IMR-90 (cell line): ENCODE measurements around the gene CDC42EP2. TPM values are rescaled to one million over a fixed set of nuclear protein-coding genes. Genes with fewer than 3 reads are reported as not detected.

Experiments
- ATAC-seq: fragments of 200-7000 bp; cut with Tn5 transposase; 2 replicates; pipeline ENCODE4 v1.9.1; 2020; ENCODE audit warnings: low read depth, mild to moderate bottlenecking, moderate library complexity
- BruUV-seq: library from RNA; stranded (reverse); fragments of 400-500 nt; replicated peaks from 2 replicates; lab custom pipeline; 2021; lab: Mats Ljungman, UMichigan
- CTCF ChIA-PET: fragments of 300-600 bp; formaldehyde crosslinking; extraction: SDS; loops from one replicate; lab custom pipeline; 2021; ENCODE audit warnings: antibody characterized with exemption; lab: Yijun Ruan, JAX
- POLR2A ChIA-PET: fragments of 300-600 bp; sonication (Branson Sonifier 250); formaldehyde crosslinking; loops from one replicate; lab custom pipeline; 2022; ENCODE audit warnings: antibody characterized with exemption; ENCODE audit not compliant: unreplicated experiment; lab: Charles Lee
- DNase-seq: peaks from one replicate; pipeline ENCODE4 v3.0.0; 2013
- H2AFZ ChIP-seq: replicated peaks from 2 replicates; pipeline ENCODE3; 2013; ENCODE audit warnings: low read length, mild to moderate bottlenecking; ENCODE audit not compliant: poor library complexity
- H2AK5ac ChIP-seq: 2 replicates; pipeline ENCODE4 v1.6.1; 2013; ENCODE audit warnings: low read depth, low read length, inconsistent platforms
- H2AK9ac ChIP-seq: replicated peaks from 2 replicates; pipeline ENCODE3; 2013; ENCODE audit warnings: mild to moderate bottlenecking, low read depth, low read length, moderate library complexity; ENCODE audit not compliant: poor library complexity
- H2BK120ac ChIP-seq: 2 replicates; pipeline ENCODE4 v1.6.1; 2013; ENCODE audit warnings: low read depth, low read length, inconsistent platforms
- H2BK15ac ChIP-seq: 3 replicates; pipeline ENCODE4 v1.6.1; 2013; ENCODE audit warnings: low read depth, low read length, inconsistent platforms
- H2BK20ac ChIP-seq: 2 replicates; pipeline ENCODE4 v1.6.1; 2013; ENCODE audit warnings: low read depth, mild to moderate bottlenecking, inconsistent platforms, low read length, moderate library complexity
- H2BK5ac ChIP-seq: 2 replicates; pipeline ENCODE4 v1.6.1; 2013; ENCODE audit warnings: mild to moderate bottlenecking, low read depth, low read length, inconsistent platforms; ENCODE audit not compliant: poor library complexity, severe bottlenecking
- H3K14ac ChIP-seq: replicated peaks from 2 replicates; pipeline ENCODE4 v1.6.1; 2013; ENCODE audit warnings: low read depth, low read length, inconsistent platforms
- H3K18ac ChIP-seq: 2 replicates; pipeline ENCODE4 v1.6.1; 2013; ENCODE audit warnings: low read depth, low read length, control low read depth
- H3K23ac ChIP-seq: 2 replicates; pipeline ENCODE4 v1.6.1; 2013; ENCODE audit warnings: low read depth, low read length, inconsistent platforms
- H3K27ac ChIP-seq: 2 replicates; pipeline ENCODE4 v1.5.1; 2013; ENCODE audit warnings: mild to moderate bottlenecking, control low read depth, low read length; ENCODE audit not compliant: insufficient read depth
- H3K27me3 ChIP-seq: 2 replicates; pipeline ENCODE4 v1.6.1; 2013; ENCODE audit warnings: low read length; ENCODE audit not compliant: control insufficient read depth, insufficient read depth
- H3K36me3 ChIP-seq: 2 replicates; pipeline ENCODE4 v1.6.1; 2013; ENCODE audit warnings: low read length, mixed read lengths; ENCODE audit not compliant: control insufficient read depth, insufficient read depth
- H3K4ac ChIP-seq: 2 replicates; pipeline ENCODE4 v1.6.1; 2013; ENCODE audit warnings: low read depth, low read length, inconsistent platforms
- H3K4me1 ChIP-seq: 2 replicates; pipeline ENCODE4 v1.6.1; 2013; ENCODE audit warnings: low read length, mixed read lengths; ENCODE audit not compliant: control insufficient read depth, insufficient read depth
- H3K4me2 ChIP-seq: 2 replicates; pipeline ENCODE4 v1.6.1; 2013; ENCODE audit warnings: low read depth, mild to moderate bottlenecking, control low read depth, low read length, moderate library complexity
- H3K4me3 ChIP-seq: 2 replicates; pipeline ENCODE4 v1.5.1; 2013; ENCODE audit warnings: low read depth, mild to moderate bottlenecking, control low read depth, low read length, moderate library complexity; ENCODE audit not compliant: insufficient read depth
- H3K56ac ChIP-seq: 2 replicates; pipeline ENCODE4 v1.6.1; 2013; ENCODE audit warnings: low read length, inconsistent platforms; ENCODE audit not compliant: insufficient read depth; ENCODE audit errors: extremely low read depth
- H3K79me1 ChIP-seq, 2 experiments: 2 replicates each; pipeline ENCODE4 v1.6.1; 2013; ENCODE audit warnings: low read length in 2 of 2, inconsistent platforms in 1 of 2, low read depth in 1 of 2
- H3K9ac ChIP-seq: 2 replicates; pipeline ENCODE4 v1.6.1; 2013; ENCODE audit warnings: low read depth, low read length, control low read depth
- H3K9me1 ChIP-seq: 2 replicates; pipeline ENCODE4 v1.6.1; 2013; ENCODE audit warnings: low read length, inconsistent platforms; ENCODE audit not compliant: insufficient read depth
- H3K9me3 ChIP-seq: 2 replicates; pipeline ENCODE4 v1.6.1; 2013; ENCODE audit warnings: low read length; ENCODE audit not compliant: control insufficient read depth, insufficient read depth
- H4K20me1 ChIP-seq: 2 replicates; pipeline ENCODE4 v1.6.1; 2013; ENCODE audit warnings: low read length, inconsistent platforms; ENCODE audit not compliant: insufficient read depth
- H4K5ac ChIP-seq: 2 replicates; pipeline ENCODE4 v1.6.1; 2013; ENCODE audit warnings: mild to moderate bottlenecking, low read depth, low read length, control low read depth
- H4K8ac ChIP-seq, 2 experiments: 2 replicates each; pipeline ENCODE4 v1.6.1; 2013; ENCODE audit warnings: low read depth in 2 of 2, low read length in 2 of 2, control low read depth in 1 of 2, inconsistent platforms in 1 of 2
- H4K91ac ChIP-seq: 2 replicates; pipeline ENCODE4 v1.6.1; 2013; ENCODE audit warnings: low read depth, low read length, inconsistent platforms; ENCODE audit not compliant: insufficient read depth
- MXI1 ChIP-seq: IDR thresholded peaks from 2 replicates; pipeline ENCODE4 v1.6.1; 2012; ENCODE audit warnings: low read depth, mild to moderate bottlenecking, low read length, moderate library complexity, borderline replicate concordance
- WGBS, 2 experiments: methylation state at CpG; one replicate each; pipeline versions ENCODE4 v1.1.5 to v1.1.7; 2013; ENCODE audit warnings: missing lambda C conversion rate in 2 of 2; ENCODE audit not compliant: insufficient read length in 1 of 2; ENCODE audit errors: extremely low coverage in 2 of 2; 5-methylcytosine and 5-hydroxymethylcytosine counted together
- dilution Hi-C: fragments of 300-500 bp; cut with HindIII; formaldehyde crosslinking; loops from one replicate; pipeline ENCODE4 v1.14.3; 2018; ENCODE audit warnings: low sequenced_read_pairs; ENCODE audit not compliant: unreplicated experiment
- in situ Hi-C: fragments of 300-500 bp; cut with MboI; formaldehyde crosslinking; loops from 3 replicates; pipeline ENCODE4 v1.14.3; 2019; ENCODE audit warnings: low sequenced_read_pairs, inconsistent platforms, mixed read lengths
- intact Hi-C: fragments of 100-400 bp; cut with micrococcal nuclease; formaldehyde crosslinking; loops from 2 replicates; pipeline ENCODE4 v1.10.0; 2022
- polyA plus RNA-seq, 3 experiments: library from polyadenylated mRNA; depleted of rRNA; stranded (reverse); fragments of >200 nt; gene quantifications; 2 replicates each; pipeline ENCODE4 v1.2.3, GENCODE V29; 2012; ENCODE audit warnings: low replicate concordance in 1 of 3
- total RNA-seq: library from RNA; depleted of rRNA; stranded (reverse); fragments of >200 nt; gene quantifications from 2 replicates; pipeline ENCODE4 v1.2.3, GENCODE V29; 2012

CDC42EP2 gene
- total and polyA plus RNA-seq, 2 of the 4 experiments (the other 2 are of a cell fraction), result 5.2 to 27.5 TPM

- POLR2A ChIA-PET, result interaction anchor here (0.6 kb wide), 1 partner anchor 158 kb away, joined by 6 read pairs; no protein-coding TSS in a partner anchor
- peaks cover 9% of the 10 kb centered on the region; the same call in 1 of the 2 replicates for H3K9me1 ChIP-seq
- H4K20me1 ChIP-seq, result peaks cover 15% of the 10 kb centered on the region
These were observed 36.8 kb downstream of the CDC42EP2 start for GRCh38 chr11:65351511-65351910.

More at GRCh38 chr11:65351511-65351910, 36.8 kb downstream of the CDC42EP2 start:
- Histone ChIP-seq H3K4me1 (peaks cover 8% of the 10 kb centered on the region), H3K9me3 (no peaks in the 10 kb centered on the region), H2AFZ (no peak overlapping the region), H4K8ac (no peak overlapping the region), H3K79me1 (0 out of 4 replicates have a peak, but pooled peaks cover under 1 to 7% of the 10 kb centered on the region in 2 experiments), H2AK9ac (no peak overlapping the region), H3K4me2 (no peak overlapping the region), H2BK120ac (no peak overlapping the region), H3K4ac (no peak overlapping the region), H4K91ac (no peak overlapping the region), H3K27ac (no peak overlapping the region), H3K9ac (no peak overlapping the region), H2BK5ac (no peak overlapping the region), H2BK20ac (no peak overlapping the region), H3K56ac (no peak overlapping the region), H3K14ac (no peak overlapping the region), H3K23ac (no peak overlapping the region), H3K27me3 (peaks cover 8% of the 10 kb centered on the region; the same call in 1 of the 2 replicates), H3K18ac (no peak overlapping the region), H4K5ac (no peak overlapping the region), H2AK5ac (no peak overlapping the region), H3K4me3 (no peak overlapping the region), H2BK15ac (no peak overlapping the region), H3K36me3 (peaks cover 47% of the 10 kb centered on the region)
- no peak for TF ChIP-seq MXI1
- CTCF ChIA-PET, result interaction anchor here (1.5 kb wide), 1 partner anchor 17 kb away, joined by 3 read pairs; no protein-coding TSS in a partner anchor
- in situ Hi-C loops, result no loop called here
- no CpG with 5 or more reads among the region's 2 CpGs for WGBS, 2 experiments
- dilution Hi-C loops, result no loop called here
- DNase-seq, result no peak
- BruUV-seq, result no TSS peak
- ATAC-seq, result no peak
- intact Hi-C loops, result no loop called here
